ENCODE data around the gene RPUSD4.
"Not testable (repeated sequence)": the region's sequence is repeated elsewhere in the genome, so short reads cannot be mapped to it uniquely, and the experiment has no call there.

The RPUSD4 gene

GRCh38 chr11:126211236-126212088 lies at the start of gene RPUSD4, which contains the start of gene FAM118B:
TSS of gene RPUSD4 (minus strand) at chr11:126211650. CDS start at chr11:126211638, 12 bp downstream.
TSS of gene FAM118B (plus strand) at chr11:126211782. CDS start at chr11:126235002, 23,220 bp downstream.
- FAIRE-seq, result peak; percentile 68

- FAIRE-seq, result no peak
Measured at GRCh38 chr11:126257764-126258163, 46.3 kb upstream of the RPUSD4 start.

GRCh38 chr11:126257144-126257543 lies 45.7 kb upstream of the RPUSD4 start:
- no peak for FAIRE-seq

DNA sequence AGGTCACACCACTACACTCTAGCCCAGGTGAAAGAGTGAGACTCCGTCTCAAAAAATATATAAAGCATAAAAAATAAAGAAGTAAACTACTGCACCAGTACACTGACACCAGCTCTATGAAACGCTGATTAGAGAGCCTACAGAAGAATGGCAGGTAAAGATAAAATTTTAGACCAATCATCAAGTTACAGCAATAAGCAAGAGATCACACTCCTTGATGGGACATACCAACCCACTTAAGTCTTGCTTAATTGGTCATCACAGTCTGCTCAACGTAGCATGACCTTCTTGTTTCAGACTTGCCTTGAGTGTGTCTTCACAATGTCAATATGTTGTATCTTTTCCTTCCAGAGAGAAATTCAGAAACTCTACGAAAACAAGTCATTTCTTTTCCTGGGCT lies 44.8 kb upstream of the RPUSD4 start:
- no peak for FAIRE-seq

GRCh38 chr11:126255507-126255906 lies 44.1 kb upstream of the RPUSD4 start:
- FAIRE-seq, result not testable (repeated sequence)

DNA sequence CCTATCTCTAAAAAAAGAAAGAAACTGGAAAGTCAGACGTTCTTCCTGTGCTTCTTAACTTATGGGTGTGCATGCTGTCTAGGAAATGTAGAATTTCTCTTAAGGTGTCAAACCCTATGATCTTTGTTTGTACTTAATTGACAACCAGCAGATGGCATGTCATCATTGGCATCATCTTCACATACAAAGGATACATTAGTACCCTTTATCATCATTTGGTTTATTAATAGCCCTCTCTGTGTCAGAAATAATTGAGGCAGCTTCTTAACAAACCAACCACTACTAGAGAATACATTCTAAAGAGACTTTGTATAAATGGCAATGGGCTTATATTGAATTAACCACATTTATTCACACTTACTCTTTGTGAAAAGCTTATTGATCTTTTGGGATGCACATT lies 43.4 kb upstream of the RPUSD4 start:
- no peak for FAIRE-seq

- no peak for FAIRE-seq
Measured at GRCh38 chr11:126253265-126253664, 41.8 kb upstream of the RPUSD4 start.

GRCh38 chr11:126246636-126247035 lies 35.2 kb upstream of the RPUSD4 start:
- no peak for FAIRE-seq

DNA sequence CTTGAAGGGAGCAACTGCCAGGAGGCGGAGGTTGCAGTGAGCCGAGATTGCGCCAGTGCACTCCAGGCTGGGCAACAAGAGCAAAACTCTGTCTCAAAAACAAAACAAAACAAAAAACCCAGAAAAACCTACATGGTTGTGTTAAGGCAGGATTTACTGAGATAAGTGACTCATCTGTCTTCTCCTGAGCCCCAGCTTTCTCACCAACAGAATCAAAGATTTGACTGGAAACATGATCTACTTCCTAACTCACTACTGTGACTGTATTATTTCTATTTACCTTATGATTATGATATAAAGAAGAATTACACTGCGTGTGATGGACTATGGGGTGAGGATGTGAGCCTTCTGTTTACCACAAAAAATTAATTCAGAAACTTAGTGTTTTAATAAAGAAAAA lies 21.9 kb upstream of the RPUSD4 start:
- FAIRE-seq, result no peak

GRCh38 chr11:126232683-126233082 lies 21.2 kb upstream of the RPUSD4 start:
- peak; percentile 78 for FAIRE-seq

GRCh38 chr11:126231725-126232459 lies 20.4 kb upstream of the RPUSD4 start:
- no peak for FAIRE-seq

DNA sequence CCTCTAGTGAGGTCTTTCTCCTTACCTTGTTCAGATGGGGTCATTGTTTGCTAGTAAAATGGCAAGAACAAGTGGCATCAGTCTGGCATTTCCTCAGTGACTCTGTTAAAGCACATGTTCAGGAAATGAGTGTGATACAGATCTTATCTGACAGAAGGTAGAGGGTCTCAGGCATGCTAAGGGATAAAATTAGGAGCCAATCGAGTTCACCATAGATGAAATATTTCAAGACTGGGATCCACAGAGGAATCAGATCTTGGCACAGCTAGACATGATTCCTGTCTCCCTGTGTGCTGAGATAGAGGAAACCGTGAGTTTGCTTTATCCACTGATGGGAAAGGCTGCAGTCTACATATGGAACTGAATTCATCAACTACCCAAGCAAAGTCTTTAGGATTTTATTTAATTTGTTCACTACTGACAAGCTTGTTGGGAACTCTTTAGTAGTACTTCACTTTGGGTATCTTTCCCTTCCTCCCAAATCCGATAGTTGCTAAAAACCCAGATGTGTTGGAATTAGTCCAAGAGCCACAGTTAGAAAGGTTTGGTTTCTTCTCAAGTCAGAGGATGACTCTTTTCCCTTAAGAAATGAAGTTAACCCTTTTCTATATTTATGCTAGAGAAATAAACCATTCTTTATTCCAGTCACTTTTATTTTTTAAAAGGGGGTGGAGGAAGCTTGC lies 18.5 kb upstream of the RPUSD4 start:
- no peak for FAIRE-seq

DNA sequence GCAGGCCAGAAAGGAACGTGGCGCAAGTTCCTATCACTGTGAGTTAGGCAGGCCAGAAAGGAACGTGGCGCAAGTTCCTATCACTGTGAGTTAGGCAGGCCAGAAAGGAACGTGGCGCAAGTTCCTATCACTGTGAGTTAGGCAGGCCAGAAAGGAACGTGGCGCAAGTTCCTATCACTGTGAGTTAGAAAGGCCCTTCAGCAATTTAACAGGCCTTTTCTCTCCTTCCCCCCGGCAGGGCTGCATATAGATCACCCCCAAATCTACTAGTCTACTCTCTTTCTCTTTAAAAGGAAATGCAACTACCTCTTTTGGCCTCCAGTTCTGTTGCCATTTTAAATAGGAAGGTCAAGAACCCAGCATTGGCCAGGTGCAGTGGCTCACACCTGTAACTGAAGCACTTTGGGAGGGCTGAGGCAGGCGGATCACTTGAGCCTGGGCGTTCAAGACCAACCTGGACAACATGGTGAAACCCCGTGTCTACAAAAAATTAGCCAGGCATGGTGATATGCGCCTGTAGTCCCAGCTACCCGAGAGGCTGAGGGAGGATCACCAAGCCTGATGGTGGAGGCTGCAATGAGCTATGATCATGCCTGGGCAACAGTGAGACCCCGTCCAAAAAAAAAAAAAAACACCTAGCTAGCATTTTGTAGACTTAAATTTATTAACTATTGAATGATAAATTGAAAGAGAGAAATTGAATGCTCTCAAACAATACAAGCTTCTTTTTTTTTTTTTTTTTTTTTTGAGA lies 15.1 kb upstream of the RPUSD4 start:
- no peak for FAIRE-seq

GRCh38 chr11:126225295-126225665 lies 13.8 kb upstream of the RPUSD4 start:
- FAIRE-seq, result no peak

- FAIRE-seq, result no peak
Measured at GRCh38 chr11:126224647-126225294, 13.3 kb upstream of the RPUSD4 start.

- no peak for FAIRE-seq
Measured at GRCh38 chr11:126219547-126219946, 8.1 kb upstream of the RPUSD4 start.

GRCh38 chr11:126217491-126217890 lies 6.0 kb upstream of the RPUSD4 start:
- no peak for FAIRE-seq

DNA sequence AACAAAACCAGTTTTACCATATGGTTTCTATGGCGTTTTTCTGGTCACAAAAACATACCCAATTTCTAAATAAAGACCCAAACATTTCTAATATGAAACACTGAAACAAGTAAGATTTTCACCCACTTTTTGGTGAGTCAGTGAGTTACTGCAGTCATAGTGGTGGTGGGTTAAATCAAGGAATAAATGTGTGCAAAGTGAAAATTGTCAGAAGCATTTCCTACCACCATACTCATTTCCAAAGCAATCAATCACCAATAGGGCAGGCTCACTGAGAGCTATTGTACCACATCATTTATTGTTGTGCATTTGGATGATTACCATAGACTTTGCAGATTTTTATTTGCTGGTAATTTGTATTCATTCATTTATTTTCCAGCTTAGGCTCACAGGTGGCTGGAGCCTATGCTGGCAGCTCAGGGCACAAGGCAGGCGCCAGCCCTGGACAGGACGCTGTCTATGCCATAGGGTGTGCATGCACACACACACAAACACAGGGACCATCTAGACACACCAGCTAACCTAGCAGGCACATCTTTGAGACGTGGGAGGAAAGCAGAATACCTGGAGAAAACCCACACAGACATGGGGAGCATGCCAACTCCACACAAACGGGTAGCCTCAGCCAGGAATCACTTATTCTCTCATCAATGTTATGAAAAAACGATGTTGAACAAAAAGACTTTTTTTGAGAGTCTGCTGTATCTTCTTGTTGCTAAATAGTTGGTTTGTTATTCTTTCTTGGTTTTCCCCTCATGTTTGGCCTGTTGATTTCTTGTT lies 5.3 kb upstream of the RPUSD4 start:
- no peak for FAIRE-seq

GRCh38 chr11:126214841-126215240 lies 3.4 kb upstream of the RPUSD4 start:
- no peak for FAIRE-seq

DNA sequence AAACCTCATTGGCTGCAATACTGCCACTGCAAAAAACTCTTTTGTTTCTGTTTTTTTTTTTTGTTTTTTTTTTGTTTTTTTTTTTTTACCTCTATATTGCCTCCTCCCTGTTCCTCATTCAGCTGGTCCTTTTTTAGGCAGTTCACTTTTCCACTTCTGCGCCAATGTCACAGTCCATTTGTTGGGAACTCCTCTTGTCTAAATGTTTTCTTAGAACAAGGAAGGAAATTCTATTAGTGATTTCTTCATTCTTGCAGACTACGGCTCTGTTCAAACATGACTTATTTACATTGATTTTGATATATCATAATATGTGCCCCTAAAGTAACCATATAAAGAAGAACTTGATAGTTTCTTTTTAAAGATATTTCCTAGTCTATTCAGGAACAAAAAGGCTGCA lies 3.0 kb upstream of the RPUSD4 start:
- no peak for FAIRE-seq

DNA sequence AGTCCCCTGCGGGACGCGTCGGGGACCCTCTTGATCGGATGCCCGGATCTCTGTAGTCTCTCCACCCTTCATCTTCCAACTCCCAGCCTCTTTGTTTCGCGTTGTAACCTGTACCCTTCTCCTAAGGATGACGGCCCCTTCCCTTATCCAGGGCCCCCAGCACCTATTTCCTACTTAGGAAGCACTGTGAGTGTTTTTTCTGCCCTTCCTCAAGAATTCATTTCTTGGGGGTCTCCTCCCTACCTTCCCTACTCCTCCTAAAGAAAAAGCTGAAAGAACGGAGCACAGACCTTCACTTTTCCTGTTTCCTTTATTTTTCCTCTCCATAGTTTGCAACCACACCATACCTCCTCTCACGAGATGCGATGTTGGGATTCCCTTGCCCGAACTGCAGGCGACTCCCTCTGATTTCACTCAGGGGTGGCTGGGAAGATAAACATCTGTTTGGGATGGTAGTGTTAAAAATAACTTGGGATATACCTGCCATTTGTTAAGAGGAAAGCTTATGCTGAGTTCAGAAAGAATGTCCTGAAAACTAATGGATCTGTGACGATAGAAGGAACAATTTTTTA lies 725 bp upstream of the RPUSD4 start:
- FAIRE-seq, result no peak
